Measurements from ENCODE around the gene CCDC71.

Gene CCDC71

GRCh38 chr3:49165771-49166751 lies at the start of gene CCDC71:
Gene CCDC71 (minus strand): TSS chr3:49166331. CDS start chr3:49164208, 2,123 bp downstream.
- H3K27ac ChIP-seq (ENCODE audit: low read depth, low read length), result peak within 1 kb of the TSS; percentile 73
- peaks cover 0 to 32% (median 24%) of the 10 kb centered on the region in 5 donors for H3K36me3 ChIP-seq (ENCODE audit: control insufficient read depth in 5 of 5, insufficient read depth in 5 of 5, low read length in 5 of 5)
- no peaks in the 10 kb centered on the region for H3K27me3 ChIP-seq (ENCODE audit: control insufficient read depth in 5 of 5, insufficient read depth in 4 of 5, low read length in 5 of 5)
- H3K9me3 ChIP-seq (ENCODE audit: control insufficient read depth in 5 of 5, low read length in 5 of 5), result no peaks in the 10 kb centered on the region
- peak within 1 kb of the TSS; percentile 75 to 83 (median 80) for H3K4me3 ChIP-seq (ENCODE audit: low read depth in 1 of 5, low read length in 5 of 5)
- H3K9ac ChIP-seq (ENCODE audit: low read length in 5 of 5), result peak within 1 kb of the TSS; percentile 82 to 91 (median 88)
- peaks cover 8 to 37% (median 33%) of the 10 kb centered on the region in 5 donors for H3K4me1 ChIP-seq (ENCODE audit: control insufficient read depth in 5 of 5, insufficient read depth in 5 of 5, low read length in 5 of 5)

DNA sequence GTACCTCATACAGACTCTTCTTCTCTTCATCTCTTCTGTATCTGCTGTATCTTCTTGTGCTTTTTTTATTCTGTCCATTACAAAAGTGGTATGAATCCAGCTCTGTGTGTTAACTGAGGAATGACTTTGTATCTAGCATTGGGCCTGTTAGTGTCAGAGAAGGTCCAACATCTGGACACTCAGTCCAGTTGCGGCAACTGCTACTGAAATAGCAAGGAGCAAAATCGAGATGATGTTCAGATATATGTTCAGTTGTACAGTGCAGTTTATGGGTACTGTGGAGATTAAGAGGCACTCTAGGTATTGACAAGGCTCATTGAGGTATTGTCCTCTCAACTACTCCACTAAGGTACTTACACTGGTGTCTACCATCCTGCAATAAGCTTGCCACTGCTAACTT lies 47.9 kb upstream of the CCDC71 start:
- Histone ChIP-seq H3K9me3 (ENCODE audit: control insufficient read depth in 5 of 5, low read length in 5 of 5) (peaks cover 0 to 9% (median 6%) of the 10 kb centered on the region in 5 donors), H3K27me3 (ENCODE audit: control insufficient read depth in 5 of 5, insufficient read depth in 4 of 5, low read length in 5 of 5) (no peaks in the 10 kb centered on the region), H3K27ac (ENCODE audit: low read depth, low read length) (no peak overlapping the region), H3K9ac (ENCODE audit: low read length in 5 of 5) (no peak overlapping the region), H3K36me3 (ENCODE audit: control insufficient read depth in 5 of 5, insufficient read depth in 5 of 5, low read length in 5 of 5) (peaks cover 5 to 11% (median 6%) of the 10 kb centered on the region in 5 donors), H3K4me1 (ENCODE audit: control insufficient read depth in 5 of 5, insufficient read depth in 5 of 5, low read length in 5 of 5) (peaks cover 0 to 22% (median 14%) of the 10 kb centered on the region in 5 donors), H3K4me3 (ENCODE audit: low read depth in 1 of 5, low read length in 5 of 5) (no peak overlapping the region)

- H3K36me3 ChIP-seq (ENCODE audit: control insufficient read depth in 5 of 5, insufficient read depth in 5 of 5, low read length in 5 of 5), result peaks cover 5 to 11% (median 6%) of the 10 kb centered on the region in 5 donors
- H3K4me1 ChIP-seq (ENCODE audit: control insufficient read depth in 5 of 5, insufficient read depth in 5 of 5, low read length in 5 of 5), result peaks cover 0 to 21% (median 10%) of the 10 kb centered on the region in 5 donors
- H3K9ac ChIP-seq (ENCODE audit: low read length in 5 of 5), result no peak overlapping the region
- H3K4me3 ChIP-seq (ENCODE audit: low read depth in 1 of 5, low read length in 5 of 5), result no peak overlapping the region
- no peak overlapping the region for H3K27ac ChIP-seq (ENCODE audit: low read depth, low read length)
- peaks cover 0 to 9% (median 6%) of the 10 kb centered on the region in 5 donors for H3K9me3 ChIP-seq (ENCODE audit: control insufficient read depth in 5 of 5, low read length in 5 of 5)
- H3K27me3 ChIP-seq (ENCODE audit: control insufficient read depth in 5 of 5, insufficient read depth in 4 of 5, low read length in 5 of 5), result no peaks in the 10 kb centered on the region
Observed at GRCh38 chr3:49213541-49213943, 47.4 kb upstream of the CCDC71 start.

DNA sequence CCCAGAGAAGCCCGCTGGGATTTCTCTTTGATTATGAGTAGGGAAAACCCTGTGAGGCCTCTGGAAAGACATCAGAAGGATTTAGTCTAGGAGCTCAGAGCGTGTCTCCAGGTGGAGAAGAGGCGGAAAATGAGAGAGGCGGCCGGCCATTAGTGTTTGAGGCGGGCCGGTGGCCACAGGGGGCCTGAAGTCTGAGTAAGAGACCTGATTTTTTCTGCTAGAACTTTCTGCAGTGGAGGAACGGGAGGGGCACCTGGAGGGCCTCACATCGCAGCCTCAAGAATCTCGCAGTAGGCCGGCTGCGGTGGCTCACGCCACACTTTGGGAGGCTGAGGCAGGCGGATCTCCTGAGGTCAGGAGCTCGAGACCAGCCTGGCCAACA lies 33.8 kb upstream of the CCDC71 start:
- Histone ChIP-seq H3K27ac (ENCODE audit: low read depth, low read length) (peak overlapping the region; percentile 89), H3K36me3 (ENCODE audit: control insufficient read depth in 5 of 5, insufficient read depth in 5 of 5, low read length in 5 of 5) (no peaks in the 10 kb centered on the region), H3K27me3 (ENCODE audit: control insufficient read depth in 5 of 5, insufficient read depth in 4 of 5, low read length in 5 of 5) (no peaks in the 10 kb centered on the region), H3K4me1 (ENCODE audit: control insufficient read depth in 5 of 5, insufficient read depth in 5 of 5, low read length in 5 of 5) (peaks cover 2 to 38% (median 23%) of the 10 kb centered on the region in 5 donors), H3K4me3 (ENCODE audit: low read depth in 1 of 5, low read length in 5 of 5) (peak overlapping the region; percentile 62 to 75 (median 68)), H3K9me3 (ENCODE audit: control insufficient read depth in 5 of 5, low read length in 5 of 5) (no peaks in the 10 kb centered on the region), H3K9ac (ENCODE audit: low read length in 5 of 5) (peak overlapping the region in 4 of 5 donors; percentile 50 to 84 (median 58))

- H3K27me3 ChIP-seq (ENCODE audit: control insufficient read depth in 5 of 5, insufficient read depth in 4 of 5, low read length in 5 of 5), result no peaks in the 10 kb centered on the region
- peak overlapping the region in 4 of 5 donors; percentile 51 to 84 (median 70) for H3K9ac ChIP-seq (ENCODE audit: low read length in 5 of 5)
- peaks cover 2 to 37% (median 23%) of the 10 kb centered on the region in 5 donors for H3K4me1 ChIP-seq (ENCODE audit: control insufficient read depth in 5 of 5, insufficient read depth in 5 of 5, low read length in 5 of 5)
- H3K27ac ChIP-seq (ENCODE audit: low read depth, low read length), result peak overlapping the region; percentile 89
- peak overlapping the region; percentile 62 to 75 (median 68) for H3K4me3 ChIP-seq (ENCODE audit: low read depth in 1 of 5, low read length in 5 of 5)
- H3K9me3 ChIP-seq (ENCODE audit: control insufficient read depth in 5 of 5, low read length in 5 of 5), result no peaks in the 10 kb centered on the region
- H3K36me3 ChIP-seq (ENCODE audit: control insufficient read depth in 5 of 5, insufficient read depth in 5 of 5, low read length in 5 of 5), result no peaks in the 10 kb centered on the region
Observed at GRCh38 chr3:49199239-49199899, 33.2 kb upstream of the CCDC71 start.

DNA sequence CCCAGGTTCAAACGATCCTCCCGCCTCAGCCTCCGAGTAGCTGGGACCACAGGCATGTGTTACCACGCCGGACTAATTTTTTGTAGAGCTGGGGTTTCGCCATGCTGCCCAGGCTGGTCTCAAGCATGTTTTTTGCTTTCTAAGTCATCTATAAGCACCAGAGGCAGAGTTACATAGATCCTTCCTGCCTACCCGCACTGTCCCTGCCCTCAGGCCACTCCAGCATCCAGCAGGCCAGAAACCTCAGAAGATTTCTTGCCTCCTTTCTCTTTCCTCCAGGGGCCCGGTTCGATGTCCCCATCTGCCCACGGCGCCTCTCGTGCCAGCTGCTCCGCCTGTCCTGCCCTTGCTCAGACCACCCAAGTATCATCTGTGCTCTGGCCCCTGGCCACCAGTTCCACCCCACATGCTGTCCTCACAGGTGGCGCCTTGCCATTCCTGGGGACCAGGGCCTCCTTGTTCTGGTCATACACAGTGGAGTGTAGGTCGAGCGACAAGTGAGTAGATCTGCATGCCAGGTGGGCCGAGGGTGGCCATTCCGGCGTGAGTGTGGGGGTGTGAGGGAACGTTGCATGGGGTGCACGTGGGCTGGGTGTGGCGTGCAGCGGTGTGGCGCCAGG lies 32.6 kb upstream of the CCDC71 start:
- Histone ChIP-seq H3K9me3 (ENCODE audit: control insufficient read depth in 5 of 5, low read length in 5 of 5) (no peaks in the 10 kb centered on the region), H3K27me3 (ENCODE audit: control insufficient read depth in 5 of 5, insufficient read depth in 4 of 5, low read length in 5 of 5) (no peaks in the 10 kb centered on the region), H3K27ac (ENCODE audit: low read depth, low read length) (peak overlapping the region; percentile 89), H3K4me3 (ENCODE audit: low read depth in 1 of 5, low read length in 5 of 5) (peak overlapping the region in 4 of 5 donors; percentile 52 to 67 (median 64)), H3K9ac (ENCODE audit: low read length in 5 of 5) (peak overlapping the region in 1 of 5 donors; percentile 73), H3K4me1 (ENCODE audit: control insufficient read depth in 5 of 5, insufficient read depth in 5 of 5, low read length in 5 of 5) (peaks cover 2 to 31% (median 23%) of the 10 kb centered on the region in 5 donors), H3K36me3 (ENCODE audit: control insufficient read depth in 5 of 5, insufficient read depth in 5 of 5, low read length in 5 of 5) (no peaks in the 10 kb centered on the region)

DNA sequence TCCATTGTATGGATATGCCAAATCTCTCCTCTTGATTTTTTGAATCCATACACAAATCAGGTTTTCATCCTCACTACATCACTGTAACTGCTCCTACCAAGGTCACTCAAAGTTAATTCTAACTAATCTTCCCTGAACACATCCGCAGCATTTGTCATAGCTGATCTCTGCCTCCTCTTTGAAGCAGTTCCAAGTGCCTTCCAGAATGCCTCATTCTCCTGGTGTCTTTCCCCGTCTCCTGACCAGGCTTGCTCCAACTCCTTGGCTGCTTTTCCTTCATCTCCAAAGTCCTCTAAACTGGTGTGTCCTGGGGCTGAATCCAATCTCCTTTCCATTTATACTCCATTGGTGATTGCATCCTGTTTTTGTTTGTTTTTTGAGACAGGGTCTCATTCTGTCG lies 32.0 kb upstream of the CCDC71 start:
- Histone ChIP-seq H3K9ac (ENCODE audit: low read length in 5 of 5) (no peak overlapping the region), H3K9me3 (ENCODE audit: control insufficient read depth in 5 of 5, low read length in 5 of 5) (no peaks in the 10 kb centered on the region), H3K27me3 (ENCODE audit: control insufficient read depth in 5 of 5, insufficient read depth in 4 of 5, low read length in 5 of 5) (no peaks in the 10 kb centered on the region), H3K4me3 (ENCODE audit: low read depth in 1 of 5, low read length in 5 of 5) (no peak overlapping the region), H3K27ac (ENCODE audit: low read depth, low read length) (peak overlapping the region; percentile 89), H3K36me3 (ENCODE audit: control insufficient read depth in 5 of 5, insufficient read depth in 5 of 5, low read length in 5 of 5) (no peaks in the 10 kb centered on the region), H3K4me1 (ENCODE audit: control insufficient read depth in 5 of 5, insufficient read depth in 5 of 5, low read length in 5 of 5) (peaks cover 2 to 26% (median 21%) of the 10 kb centered on the region in 5 donors)

- Histone ChIP-seq H3K27ac (ENCODE audit: low read depth, low read length) (no peak overlapping the region), H3K4me3 (ENCODE audit: low read depth in 1 of 5, low read length in 5 of 5) (no peak overlapping the region), H3K36me3 (ENCODE audit: control insufficient read depth in 5 of 5, insufficient read depth in 5 of 5, low read length in 5 of 5) (no peaks in the 10 kb centered on the region), H3K9me3 (ENCODE audit: control insufficient read depth in 5 of 5, low read length in 5 of 5) (no peaks in the 10 kb centered on the region), H3K4me1 (ENCODE audit: control insufficient read depth in 5 of 5, insufficient read depth in 5 of 5, low read length in 5 of 5) (no peaks in the 10 kb centered on the region), H3K27me3 (ENCODE audit: control insufficient read depth in 5 of 5, insufficient read depth in 4 of 5, low read length in 5 of 5) (no peaks in the 10 kb centered on the region), H3K9ac (ENCODE audit: low read length in 5 of 5) (no peak overlapping the region)
Observed at GRCh38 chr3:49191741-49192140, 25.6 kb upstream of the CCDC71 start.

DNA sequence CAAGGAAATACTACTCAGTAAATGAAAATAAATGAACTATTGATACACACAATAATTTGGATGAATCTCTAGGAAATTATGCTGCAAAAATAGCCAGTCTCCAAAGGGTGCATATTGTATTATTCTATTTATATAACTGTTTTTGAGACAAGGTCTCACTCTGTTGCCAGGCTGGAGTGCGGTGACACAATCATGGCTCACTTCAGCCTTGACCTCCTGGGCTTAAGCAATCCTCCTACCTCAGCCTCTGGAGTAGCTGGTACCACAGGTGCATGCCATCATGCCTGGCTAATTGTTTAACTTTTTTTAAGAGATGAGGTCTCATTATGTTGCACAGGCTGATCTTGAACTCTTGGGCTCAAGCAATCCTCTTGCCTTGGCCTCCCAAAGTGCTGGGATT lies 17.7 kb upstream of the CCDC71 start:
- Histone ChIP-seq H3K9me3 (ENCODE audit: control insufficient read depth in 5 of 5, low read length in 5 of 5) (no peaks in the 10 kb centered on the region), H3K9ac (ENCODE audit: low read length in 5 of 5) (no peak overlapping the region), H3K27me3 (ENCODE audit: control insufficient read depth in 5 of 5, insufficient read depth in 4 of 5, low read length in 5 of 5) (no peaks in the 10 kb centered on the region), H3K36me3 (ENCODE audit: control insufficient read depth in 5 of 5, insufficient read depth in 5 of 5, low read length in 5 of 5) (peaks cover 0 to 3% (median 0%) of the 10 kb centered on the region in 5 donors), H3K27ac (ENCODE audit: low read depth, low read length) (no peak overlapping the region), H3K4me1 (ENCODE audit: control insufficient read depth in 5 of 5, insufficient read depth in 5 of 5, low read length in 5 of 5) (no peaks in the 10 kb centered on the region), H3K4me3 (ENCODE audit: low read depth in 1 of 5, low read length in 5 of 5) (no peak overlapping the region)

Data from subcutaneous abdominal adipose tissue (tissue), 5 donors.